ENCODE data around the gene TMEM53.

GRCh38 chr1:44636688-44637598 lies 37.3 kb downstream of the TMEM53 start:
- no peak for TF ChIP-seq POLR2A (IDR thresholded peaks at IDR 0.05)
- TF ChIP-seq CTCF (IDR thresholded peaks at IDR 0.05), result no peak
